T1000 (cell line): ENCODE data around the gene LMO2.

ENCODE experiments used
- DNase-seq: peaks from one replicate; lab custom pipeline; 2025; ENCODE audit warnings: mixed read lengths; lab: John Stamatoyannopoulos, UW

Gene LMO2

GRCh38 chr11:33915526-33915925 lies 23.6 kb upstream of the LMO2 start:
- DNase-seq = no peak

GRCh38 chr11:33913991-33914390 lies 22.1 kb upstream of the LMO2 start:
- DNase-seq = no peak

DNA sequence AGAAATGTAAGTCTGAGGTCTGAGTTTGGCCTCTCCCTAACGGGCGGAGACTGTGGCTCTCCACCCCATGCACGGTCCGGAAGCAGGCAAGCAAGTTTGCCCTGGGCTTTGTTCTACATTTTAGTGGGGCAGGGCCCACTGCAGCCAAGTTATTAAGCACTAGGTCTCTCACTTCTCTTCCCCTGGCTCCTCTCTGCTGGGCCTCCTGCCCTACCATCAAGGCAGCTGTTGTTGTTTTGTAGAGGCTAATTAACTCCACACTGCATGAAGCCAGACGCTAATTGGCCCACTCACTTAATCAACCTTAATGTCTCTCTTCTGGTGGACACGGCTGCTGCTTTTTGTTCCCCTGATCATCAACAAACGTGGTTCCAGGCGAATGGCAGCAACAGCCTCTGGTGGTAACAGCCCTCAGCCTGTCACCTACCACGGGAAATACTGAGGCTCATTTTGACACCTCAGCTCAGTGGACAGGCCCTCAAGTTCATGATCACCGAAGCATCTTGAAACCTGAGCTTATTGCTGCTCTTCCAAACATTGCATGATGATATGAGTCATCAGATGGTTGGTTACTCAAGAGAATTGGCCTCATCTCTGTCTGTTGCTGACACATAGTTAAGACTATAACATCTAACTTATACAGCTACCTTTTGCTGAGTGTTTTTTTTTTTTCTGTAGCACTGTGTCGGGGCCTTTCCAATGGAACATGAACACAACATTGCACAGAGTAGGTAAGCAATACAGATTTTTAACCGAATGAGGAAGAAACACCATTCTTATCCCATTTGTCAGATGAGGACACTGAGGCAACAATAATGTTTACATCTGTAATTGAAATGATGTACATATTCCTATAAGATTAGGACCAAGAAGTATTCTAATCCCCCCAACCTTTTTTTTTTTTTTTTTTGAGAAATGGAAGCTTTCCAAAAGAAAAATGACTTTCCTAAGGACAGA lies 20.8 kb upstream of the LMO2 start:
- DNase-seq = no peak

DNA sequence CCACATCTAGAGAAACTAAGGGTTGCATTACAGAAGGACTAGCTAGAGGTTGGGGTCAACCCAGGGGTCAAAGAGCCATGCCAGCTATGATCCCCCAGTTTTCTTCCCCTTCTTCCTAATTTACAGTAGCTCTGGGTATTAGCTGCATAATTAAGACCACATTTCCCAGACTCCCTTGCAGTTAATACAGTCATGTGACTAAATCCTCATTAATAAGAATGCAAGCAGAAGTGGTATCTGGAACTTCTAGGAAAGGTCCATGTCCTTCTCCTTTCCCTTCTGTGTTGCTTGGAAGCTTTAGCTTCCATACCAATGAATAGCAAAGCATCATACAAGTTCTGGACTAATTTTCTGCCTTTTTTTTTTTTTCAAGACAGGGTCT lies 19.1 kb upstream of the LMO2 start:
- DNase-seq = no peak

- no peak for DNase-seq
Measured at GRCh38 chr11:33910296-33910957, 18.6 kb upstream of the LMO2 start.

GRCh38 chr11:33909552-33909951 lies 17.7 kb upstream of the LMO2 start:
- DNase-seq = no peak

DNA sequence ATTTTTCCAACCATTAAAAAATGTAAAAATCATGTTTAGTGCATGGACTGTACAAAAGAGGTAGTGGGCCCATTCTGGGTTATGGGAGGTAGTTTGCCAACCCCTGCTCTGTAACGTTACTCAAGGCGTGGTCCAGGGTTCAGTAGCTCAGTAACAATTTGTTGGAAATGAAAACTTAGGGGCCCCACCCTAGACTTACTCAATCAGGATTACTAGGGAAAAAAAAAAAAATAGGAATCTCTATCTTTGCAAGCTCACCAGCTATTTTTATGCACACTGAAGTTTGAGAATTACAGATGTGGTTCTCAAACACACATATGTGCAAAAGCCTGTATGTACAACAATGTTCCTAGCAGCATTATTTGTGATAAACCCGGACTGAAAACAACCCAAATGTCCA lies 17.3 kb upstream of the LMO2 start:
- DNase-seq = no peak

DNA sequence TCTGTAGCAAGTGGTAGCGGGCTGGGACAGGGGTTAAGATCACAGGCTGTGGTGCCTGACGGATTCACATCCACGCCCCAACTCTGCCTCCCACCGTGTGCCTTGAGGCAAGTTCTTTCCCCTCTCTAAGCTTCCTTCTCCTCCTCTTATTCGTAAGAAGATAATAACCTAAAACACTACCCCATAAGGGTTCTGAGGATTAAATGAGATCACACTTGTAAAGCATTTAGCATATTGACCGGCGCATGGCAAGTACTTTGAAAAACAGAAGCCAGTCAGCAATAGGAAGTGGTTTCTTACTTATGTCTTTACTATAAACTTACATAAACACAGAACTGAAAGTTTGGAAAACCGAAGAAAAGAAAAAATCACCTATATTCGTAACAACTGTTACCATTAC lies 15.5 kb upstream of the LMO2 start:
- no peak for DNase-seq

- no peak for DNase-seq
Measured at GRCh38 chr11:33906484-33907186, 14.8 kb upstream of the LMO2 start.

DNA sequence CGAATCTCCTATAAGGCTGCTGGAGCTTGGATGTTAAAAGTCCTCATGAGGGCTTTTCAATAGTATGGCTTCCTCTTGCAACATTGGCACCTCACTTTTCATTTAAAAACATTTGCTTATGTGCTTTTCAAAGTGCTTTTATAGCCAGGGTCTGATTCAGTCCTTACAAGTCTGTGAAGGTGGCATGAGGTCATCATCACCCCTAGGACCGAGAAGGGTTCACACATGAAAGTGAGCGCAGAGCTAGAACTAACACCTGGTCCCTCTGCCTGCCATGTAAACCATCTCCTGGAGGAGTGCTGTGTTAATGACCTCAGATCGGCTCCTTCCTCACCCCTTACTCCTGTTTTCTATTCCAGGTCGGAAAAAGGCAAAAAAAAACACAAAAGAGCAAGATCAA lies 12.2 kb upstream of the LMO2 start:
- DNase-seq = no peak

- no peak for DNase-seq
Measured at GRCh38 chr11:33900159-33900840, 8.4 kb upstream of the LMO2 start.

DNA sequence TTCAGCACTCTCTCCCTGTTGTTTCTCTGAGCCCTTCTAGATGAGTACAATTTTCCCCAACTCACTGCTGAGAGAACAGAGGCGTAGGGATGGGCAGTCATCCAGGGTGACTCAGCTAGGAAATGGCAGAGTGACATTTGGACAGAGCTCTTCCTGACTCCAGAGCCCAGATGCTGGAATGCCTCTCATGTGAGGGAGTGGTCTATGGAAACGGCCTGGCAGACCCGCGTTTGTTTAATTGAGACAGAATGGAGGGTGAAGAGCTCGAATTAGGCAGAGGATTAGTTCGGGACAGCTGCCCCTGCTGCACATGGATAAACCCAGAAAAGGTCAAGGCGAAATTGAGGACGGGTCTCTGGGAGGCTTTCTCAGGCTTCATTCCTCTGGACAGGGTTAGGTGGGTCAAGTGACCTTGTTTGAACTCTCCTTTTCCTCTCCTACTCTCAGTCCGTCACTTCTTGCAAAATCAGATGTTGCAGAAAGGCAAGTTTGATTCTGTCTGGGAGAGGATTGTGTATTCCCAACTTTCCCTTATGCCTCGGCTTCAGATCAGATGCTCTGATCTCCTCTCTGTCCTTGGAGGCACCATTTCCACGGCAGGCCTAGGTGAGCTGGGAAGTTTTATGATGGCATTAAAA lies 7.6 kb upstream of the LMO2 start:
- DNase-seq = no peak

GRCh38 chr11:33898957-33899356 lies 7.1 kb upstream of the LMO2 start:
- no peak for DNase-seq

- no peak for DNase-seq
Measured at GRCh38 chr11:33897761-33898375, 6.0 kb upstream of the LMO2 start.

DNA sequence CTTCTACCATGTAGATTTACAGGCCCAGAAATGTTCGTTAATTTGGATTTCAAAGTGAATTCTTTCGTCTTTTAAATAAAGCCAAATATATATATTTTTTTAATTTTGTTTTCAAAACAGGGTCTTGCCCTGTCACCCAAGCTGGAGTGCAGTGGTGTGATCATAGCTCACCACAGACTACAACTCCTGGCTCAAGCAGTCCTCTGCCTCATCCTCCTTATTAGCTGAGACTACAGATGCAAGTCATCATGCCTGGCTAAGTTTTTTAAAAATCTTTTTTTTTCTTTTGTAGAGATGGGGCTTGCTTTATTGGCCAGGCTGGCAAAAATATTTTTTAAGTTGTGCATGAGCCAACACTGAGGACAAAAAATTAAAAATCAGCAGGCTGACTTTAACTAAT lies 5.0 kb upstream of the LMO2 start:
- DNase-seq = no peak

DNA sequence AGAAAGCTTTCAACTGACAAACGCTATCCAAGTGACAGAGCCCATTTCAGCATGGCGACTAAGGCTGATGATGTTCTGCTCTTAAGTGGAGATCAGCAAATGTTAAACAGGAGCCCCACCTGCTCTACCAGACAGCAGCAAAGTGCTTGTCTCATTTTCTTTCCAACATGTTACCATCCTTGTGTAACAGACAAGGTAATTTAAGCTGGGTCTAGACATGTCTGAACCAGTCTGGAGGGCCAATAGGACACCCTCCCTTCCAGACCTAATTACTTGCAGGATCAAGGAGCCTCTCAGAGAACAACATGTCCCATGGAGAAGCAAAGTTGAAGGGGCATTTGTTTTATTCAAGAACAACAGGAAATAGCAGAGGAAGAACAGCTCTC lies 3.9 kb upstream of the LMO2 start:
- no peak for DNase-seq

- DNase-seq = no peak
Measured at GRCh38 chr11:33894398-33894746, 2.5 kb upstream of the LMO2 start.

DNA sequence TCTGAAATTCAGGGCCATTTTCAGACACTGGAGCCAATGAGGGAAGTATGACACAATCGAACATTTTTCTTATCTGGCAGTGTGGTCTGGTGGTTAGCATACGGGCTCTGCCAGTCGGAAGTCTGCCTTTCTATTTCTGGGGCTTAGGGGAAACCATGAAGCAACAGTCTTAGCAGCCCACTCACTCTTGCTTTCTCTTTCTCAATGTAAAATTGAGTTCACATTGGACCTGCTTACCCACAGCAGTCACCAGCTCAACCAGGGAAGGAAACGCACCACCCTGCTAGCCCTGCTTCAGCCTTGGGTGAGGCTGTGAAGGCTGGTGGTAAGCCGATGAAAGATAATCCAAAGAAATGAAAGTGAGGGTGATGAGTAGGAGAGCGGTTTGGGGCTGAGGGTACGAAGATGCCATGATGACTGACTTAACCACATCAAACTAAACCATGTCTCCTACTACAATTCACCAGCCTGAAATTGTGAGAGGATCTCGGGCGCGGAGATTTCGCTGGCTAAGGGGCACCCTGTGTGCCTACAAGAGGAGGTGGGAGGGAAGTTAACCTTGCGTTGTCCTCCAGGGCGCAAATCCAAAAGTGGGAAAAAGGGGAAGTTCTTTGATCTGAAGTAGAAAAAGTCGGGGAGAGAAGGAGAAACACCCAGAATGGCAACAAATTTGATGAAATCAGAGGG lies 2.0 kb upstream of the LMO2 start:
- no peak for DNase-seq

GRCh38 chr11:33892906-33893594 lies 1.2 kb upstream of the LMO2 start:
- no peak for DNase-seq

DNA sequence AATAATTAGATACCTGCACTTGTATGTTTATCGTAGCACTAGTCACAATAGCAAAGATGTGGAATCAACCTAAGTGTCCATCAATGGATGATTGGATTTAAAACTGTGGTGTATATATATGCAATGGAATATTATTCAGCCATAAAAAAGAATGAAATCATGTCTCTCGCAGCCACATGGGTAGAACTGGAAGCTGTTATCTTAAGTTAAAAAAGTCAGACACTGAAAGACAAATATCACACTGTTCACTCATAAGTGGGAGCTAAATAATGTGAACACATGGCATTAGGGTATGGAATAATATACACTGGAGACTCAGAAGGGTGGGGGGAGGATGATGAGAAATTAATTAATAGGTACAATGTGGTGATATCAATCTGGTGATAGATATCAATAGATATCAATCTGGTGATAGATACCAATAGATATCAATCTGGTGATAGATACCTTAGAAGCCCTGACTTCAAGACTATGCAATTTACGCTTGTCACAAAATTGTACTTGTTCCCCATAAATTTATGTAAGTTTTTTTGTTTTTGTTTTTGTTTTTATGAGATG lies 2.0 kb downstream of the LMO2 start:
- DNase-seq = no peak
